BJ (cell line): ENCODE data around the gene SEPTIN10. TPM values are rescaled to one million over a fixed set of nuclear protein-coding genes. Genes with fewer than 3 reads are reported as not detected.
"Not testable (repeated sequence)": the region's sequence is repeated elsewhere in the genome, so short reads cannot be mapped to it uniquely, and the experiment has no call there.

ENCODE experiments used
- CTCF ChIA-PET: fragments of 350-600 bp; formaldehyde crosslinking; extraction: SDS; loops from one replicate; lab custom pipeline; 2021; ENCODE audit warnings: antibody characterized with exemption, inconsistent platforms; lab: Yijun Ruan, JAX
- POLR2A ChIA-PET: fragments of 300-600 bp; sonication (Branson Sonifier 250); formaldehyde crosslinking; extraction: SDS; loops from one replicate; lab custom pipeline; 2021; ENCODE audit warnings: antibody characterized with exemption; lab: Charles Lee
- DNase-seq: peaks from one replicate; pipeline ENCODE4 v3.0.0-alpha.2; 2011; ENCODE audit warnings: low read depth
- H3K27me3 ChIP-seq: 2 replicates; pipeline ENCODE4 v1.6.0; 2011; ENCODE audit warnings: low read length; ENCODE audit not compliant: control insufficient read depth, insufficient read depth
- H3K36me3 ChIP-seq: 2 replicates; pipeline ENCODE4 v1.5.1; 2011; ENCODE audit warnings: low read length; ENCODE audit not compliant: control insufficient read depth, insufficient read depth
- H3K4me3 ChIP-seq: 2 replicates; pipeline ENCODE4 v1.5.1; 2011; ENCODE audit warnings: low read depth, mild to moderate bottlenecking, control low read depth, low read length
- polyA plus RNA-seq: library from polyadenylated mRNA; depleted of rRNA; stranded (reverse); fragments of >200 nt; gene quantifications from 2 replicates; pipeline ENCODE4 v1.2.3, GENCODE V29; 2011
- TF ChIP-seq, protein P1 (sequence below): IDR thresholded peaks from 2 replicates; pipeline ENCODE4 v1.5.1; 2011; ENCODE audit warnings: low read depth, mild to moderate bottlenecking, control low read depth, inconsistent platforms, low read length, moderate library complexity; ENCODE audit not compliant: insufficient read depth

Gene SEPTIN10
- polyA plus RNA-seq, 1 experiment, result 68.8 TPM

GRCh38 chr2:109647636-109648035 is 33.9 kb upstream of the SEPTIN10 start:
- Histone ChIP-seq H3K36me3 (no peaks in the 10 kb centered on the region), H3K4me3 (no peak overlapping the region), H3K27me3 (no peaks in the 10 kb centered on the region)
- POLR2A ChIA-PET, result interaction anchor here (1.0 kb wide), 1 partner anchor 34 kb away, joined by 4 read pairs; the partner anchor contains the start of genes SEPTIN10 and SOWAHC
- CTCF ChIA-PET, result no interaction called here
- DNase-seq, result no peak
- TF ChIP-seq, protein P1, sequence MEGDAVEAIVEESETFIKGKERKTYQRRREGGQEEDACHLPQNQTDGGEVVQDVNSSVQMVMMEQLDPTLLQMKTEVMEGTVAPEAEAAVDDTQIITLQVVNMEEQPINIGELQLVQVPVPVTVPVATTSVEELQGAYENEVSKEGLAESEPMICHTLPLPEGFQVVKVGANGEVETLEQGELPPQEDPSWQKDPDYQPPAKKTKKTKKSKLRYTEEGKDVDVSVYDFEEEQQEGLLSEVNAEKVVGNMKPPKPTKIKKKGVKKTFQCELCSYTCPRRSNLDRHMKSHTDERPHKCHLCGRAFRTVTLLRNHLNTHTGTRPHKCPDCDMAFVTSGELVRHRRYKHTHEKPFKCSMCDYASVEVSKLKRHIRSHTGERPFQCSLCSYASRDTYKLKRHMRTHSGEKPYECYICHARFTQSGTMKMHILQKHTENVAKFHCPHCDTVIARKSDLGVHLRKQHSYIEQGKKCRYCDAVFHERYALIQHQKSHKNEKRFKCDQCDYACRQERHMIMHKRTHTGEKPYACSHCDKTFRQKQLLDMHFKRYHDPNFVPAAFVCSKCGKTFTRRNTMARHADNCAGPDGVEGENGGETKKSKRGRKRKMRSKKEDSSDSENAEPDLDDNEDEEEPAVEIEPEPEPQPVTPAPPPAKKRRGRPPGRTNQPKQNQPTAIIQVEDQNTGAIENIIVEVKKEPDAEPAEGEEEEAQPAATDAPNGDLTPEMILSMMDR, result no peak

DNA sequence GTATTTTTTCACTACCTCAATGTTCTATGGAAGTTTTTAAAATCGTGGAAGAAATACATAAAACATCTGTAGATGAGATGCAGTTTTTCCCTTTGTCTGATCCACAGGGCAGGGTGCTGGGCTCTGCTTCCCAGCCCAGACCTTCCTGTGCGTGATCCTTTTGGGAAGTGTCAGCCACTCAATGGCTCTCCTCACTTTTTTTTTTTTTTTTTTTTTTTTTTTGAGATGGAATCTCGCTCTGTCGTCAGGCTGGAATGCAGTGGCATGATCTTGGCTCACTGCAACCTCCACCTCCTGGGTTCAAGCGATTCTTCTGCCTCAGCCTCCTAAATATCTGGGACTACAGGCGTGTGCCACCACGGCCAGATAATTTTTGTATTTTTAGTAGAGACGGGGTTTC is 33.2 kb upstream of the SEPTIN10 start:
- Histone ChIP-seq H3K27me3 (no peaks in the 10 kb centered on the region), H3K4me3 (no peak overlapping the region), H3K36me3 (no peaks in the 10 kb centered on the region)
- no peak for DNase-seq
- TF ChIP-seq, protein P1, result no peak
- ChIA-PET CTCF (no interaction called here), POLR2A (no interaction called here)

- ChIA-PET CTCF (interaction anchor here (1.1 kb wide), 1 partner anchor 31 kb away, joined by 3 read pairs; no protein-coding TSS in a partner anchor), POLR2A (no interaction called here)
- no peak for DNase-seq
- H3K27me3 ChIP-seq, result no peaks in the 10 kb centered on the region
- H3K36me3 ChIP-seq, result no peaks in the 10 kb centered on the region
- no peak overlapping the region for H3K4me3 ChIP-seq
- TF ChIP-seq, protein P1, result no peak
These were observed 31.8 kb upstream of the SEPTIN10 start for GRCh38 chr2:109645412-109646184.

GRCh38 chr2:109644571-109645275 is 31.0 kb upstream of the SEPTIN10 start:
- no peak overlapping the region for H3K4me3 ChIP-seq
- H3K27me3 ChIP-seq, result no peaks in the 10 kb centered on the region
- DNase-seq, result no peak
- TF ChIP-seq, protein P1, result no peak
- ChIA-PET CTCF (interaction anchor here (0.6 to 1.1 kb wide), 4 partner anchors 8 to 1539 kb away, joined by 3 to 4 read pairs (median 3); no protein-coding TSS in a partner anchor), POLR2A (no interaction called here)
- H3K36me3 ChIP-seq, result no peaks in the 10 kb centered on the region

DNA sequence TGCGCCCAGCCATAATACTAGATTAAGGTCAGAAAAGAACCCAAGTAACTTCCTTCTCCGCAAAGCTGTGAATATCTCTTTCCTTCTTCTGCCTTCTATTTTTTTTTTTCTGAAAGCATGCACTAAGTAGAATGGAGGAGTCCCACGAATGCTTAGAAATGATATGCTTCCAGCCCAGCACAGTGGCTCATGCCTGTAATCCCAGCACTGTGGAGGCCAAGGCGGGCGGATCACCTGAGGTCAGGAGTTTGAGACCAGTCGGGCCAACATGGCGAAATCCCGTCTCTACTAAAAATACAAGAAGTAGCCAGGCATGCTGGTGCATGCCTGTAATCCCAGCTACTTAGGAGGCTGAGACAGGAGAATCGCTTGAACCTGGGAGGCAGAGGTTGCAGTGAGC is 26.2 kb upstream of the SEPTIN10 start:
- H3K4me3 ChIP-seq, POLR2A ChIA-PET, CTCF ChIA-PET, DNase-seq, H3K36me3 ChIP-seq, H3K27me3 ChIP-seq: not testable (repeated sequence)
